ENCODE measurements around the gene ZNHIT6. TPM values are rescaled to one million over a fixed set of nuclear protein-coding genes. Genes with fewer than 3 reads are reported as not detected.

Gene ZNHIT6
- 10 to 100 TPM; 13.6 to 31.2 (median 23.2) TPM for total RNA-seq

- H3K36me3 ChIP-seq, result no peaks in the 10 kb centered on the region
- peak; percentile 86 for DNase-seq
- H3K27ac ChIP-seq, result peak within 1 kb of the TSS; percentile 85 to 87
- intact Hi-C loops (cut with DNase I; ENCODE audit: low total_unique reads), result no loop called here
- peak within 1 kb of the TSS; percentile 59 to 70 for H3K4me3 ChIP-seq
- no peaks in the 10 kb centered on the region for H3K4me1 ChIP-seq
- no peaks in the 10 kb centered on the region for H3K27me3 ChIP-seq
- TF ChIP-seq, protein P1, sequence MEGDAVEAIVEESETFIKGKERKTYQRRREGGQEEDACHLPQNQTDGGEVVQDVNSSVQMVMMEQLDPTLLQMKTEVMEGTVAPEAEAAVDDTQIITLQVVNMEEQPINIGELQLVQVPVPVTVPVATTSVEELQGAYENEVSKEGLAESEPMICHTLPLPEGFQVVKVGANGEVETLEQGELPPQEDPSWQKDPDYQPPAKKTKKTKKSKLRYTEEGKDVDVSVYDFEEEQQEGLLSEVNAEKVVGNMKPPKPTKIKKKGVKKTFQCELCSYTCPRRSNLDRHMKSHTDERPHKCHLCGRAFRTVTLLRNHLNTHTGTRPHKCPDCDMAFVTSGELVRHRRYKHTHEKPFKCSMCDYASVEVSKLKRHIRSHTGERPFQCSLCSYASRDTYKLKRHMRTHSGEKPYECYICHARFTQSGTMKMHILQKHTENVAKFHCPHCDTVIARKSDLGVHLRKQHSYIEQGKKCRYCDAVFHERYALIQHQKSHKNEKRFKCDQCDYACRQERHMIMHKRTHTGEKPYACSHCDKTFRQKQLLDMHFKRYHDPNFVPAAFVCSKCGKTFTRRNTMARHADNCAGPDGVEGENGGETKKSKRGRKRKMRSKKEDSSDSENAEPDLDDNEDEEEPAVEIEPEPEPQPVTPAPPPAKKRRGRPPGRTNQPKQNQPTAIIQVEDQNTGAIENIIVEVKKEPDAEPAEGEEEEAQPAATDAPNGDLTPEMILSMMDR (IDR thresholded peaks at IDR 0.05), result peak in 3 of 4 experiments; percentile 22 to 38 (median 25)
- TF ChIP-seq POLR2A (IDR thresholded peaks at IDR 0.05), result no peak
- no peaks in the 10 kb centered on the region for H3K9me3 ChIP-seq
Measured at GRCh38 chr1:85707990-85708828, at the start of gene ZNHIT6. TSS of gene ZNHIT6 (minus strand) at chr1:85708433. CDS start at chr1:85708284, 149 bp downstream.

- intact Hi-C loops (cut with DNase I; ENCODE audit: low total_unique reads), result no loop called here
- Histone ChIP-seq H3K36me3 (no peaks in the 10 kb centered on the region), H3K9me3 (no peaks in the 10 kb centered on the region), H3K4me1 (no peaks in the 10 kb centered on the region), H3K27ac (no peak overlapping the region), H3K4me3 (no peak overlapping the region), H3K27me3 (no peaks in the 10 kb centered on the region)
- DNase-seq, result no peak
- TF ChIP-seq POLR2A (IDR thresholded peaks at IDR 0.05), result no peak
- TF ChIP-seq, protein P1 (IDR thresholded peaks at IDR 0.05), result no peak
Measured at GRCh38 chr1:85756864-85757263, 48.6 kb upstream of the ZNHIT6 start.

DNA sequence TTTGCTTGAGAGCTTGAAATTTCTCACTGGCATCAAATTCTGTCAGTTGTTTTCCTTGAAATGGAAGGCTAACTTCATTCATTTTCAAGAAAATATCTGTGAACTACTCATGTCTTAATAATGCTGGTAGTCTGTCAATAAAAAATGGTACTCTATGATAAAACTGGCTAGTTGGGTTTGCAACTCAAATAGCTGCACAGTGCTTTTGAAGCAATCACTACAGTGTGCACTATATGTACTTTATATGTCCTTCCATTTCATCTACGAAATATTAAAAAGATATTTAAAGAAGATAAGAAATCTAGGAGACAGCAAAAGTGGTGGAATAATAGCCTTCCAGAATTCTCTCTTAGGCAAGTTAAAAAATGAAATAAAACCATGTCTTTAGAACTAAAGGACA lies 39.9 kb upstream of the ZNHIT6 start:
- DNase-seq, result no peak
- TF ChIP-seq POLR2A (IDR thresholded peaks at IDR 0.05), result no peak
- intact Hi-C loops (cut with DNase I; ENCODE audit: low total_unique reads), result no loop called here
- Histone ChIP-seq H3K27ac (no peak overlapping the region), H3K27me3 (no peaks in the 10 kb centered on the region), H3K36me3 (no peaks in the 10 kb centered on the region), H3K4me1 (no peaks in the 10 kb centered on the region), H3K9me3 (no peaks in the 10 kb centered on the region), H3K4me3 (no peak overlapping the region)

GRCh38 chr1:85746777-85747176 lies 38.5 kb upstream of the ZNHIT6 start:
- Histone ChIP-seq H3K9me3 (no peaks in the 10 kb centered on the region), H3K27me3 (no peaks in the 10 kb centered on the region), H3K36me3 (no peaks in the 10 kb centered on the region), H3K4me1 (no peaks in the 10 kb centered on the region), H3K4me3 (no peak overlapping the region), H3K27ac (no peak overlapping the region)
- intact Hi-C loops (cut with DNase I; ENCODE audit: low total_unique reads), result no loop called here
- TF ChIP-seq, protein P1 (IDR thresholded peaks at IDR 0.05), result no peak
- no peak for TF ChIP-seq POLR2A (IDR thresholded peaks at IDR 0.05)
- no peak for DNase-seq

DNA sequence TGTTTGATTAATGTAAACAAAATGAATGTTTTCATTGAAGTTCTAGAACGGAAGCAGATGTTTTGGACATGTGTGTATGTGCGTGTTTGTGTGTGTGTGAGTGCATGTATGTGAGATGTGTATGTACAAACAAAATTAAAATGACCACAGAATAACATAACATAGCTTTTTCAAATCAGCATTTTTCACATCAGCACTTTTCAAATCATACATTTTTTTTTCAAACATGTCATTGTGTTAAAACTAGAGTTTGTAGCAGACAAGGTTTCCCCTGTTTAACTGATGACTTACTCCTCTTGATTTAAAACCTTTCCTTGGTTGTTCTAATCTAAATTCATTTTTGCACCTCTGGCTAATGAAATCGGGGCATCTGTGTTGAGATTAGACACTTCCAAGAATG lies 35.6 kb upstream of the ZNHIT6 start:
- H3K36me3 ChIP-seq, result no peaks in the 10 kb centered on the region
- H3K27ac ChIP-seq, result no peak overlapping the region
- DNase-seq, result no peak
- TF ChIP-seq, protein P1 (IDR thresholded peaks at IDR 0.05), result no peak
- TF ChIP-seq POLR2A (IDR thresholded peaks at IDR 0.05), result no peak
- intact Hi-C loops (cut with DNase I; ENCODE audit: low total_unique reads), result no loop called here
- H3K4me3 ChIP-seq, result no peak overlapping the region
- no peaks in the 10 kb centered on the region for H3K9me3 ChIP-seq
- no peaks in the 10 kb centered on the region for H3K4me1 ChIP-seq
- no peaks in the 10 kb centered on the region for H3K27me3 ChIP-seq

All from uterus (tissue), 4 donors.